NCI-H1417 treated with DMSO at 0.1 percent for 48 hours (cell line): ENCODE measurements around the gene BANP.
"Not testable (repeated sequence)": the region's sequence is repeated elsewhere in the genome, so short reads cannot be mapped to it uniquely, and the experiment has no call there.

Experiments used
- DNase-seq: peaks from one replicate; lab custom pipeline; 2025; lab: John Stamatoyannopoulos, UW

The BANP gene

GRCh38 chr16:87927195-87927562 lies 24.1 kb upstream of the BANP start:
- no peak for DNase-seq

GRCh38 chr16:87929986-87930385 lies 21.2 kb upstream of the BANP start:
- DNase-seq: no peak

DNA sequence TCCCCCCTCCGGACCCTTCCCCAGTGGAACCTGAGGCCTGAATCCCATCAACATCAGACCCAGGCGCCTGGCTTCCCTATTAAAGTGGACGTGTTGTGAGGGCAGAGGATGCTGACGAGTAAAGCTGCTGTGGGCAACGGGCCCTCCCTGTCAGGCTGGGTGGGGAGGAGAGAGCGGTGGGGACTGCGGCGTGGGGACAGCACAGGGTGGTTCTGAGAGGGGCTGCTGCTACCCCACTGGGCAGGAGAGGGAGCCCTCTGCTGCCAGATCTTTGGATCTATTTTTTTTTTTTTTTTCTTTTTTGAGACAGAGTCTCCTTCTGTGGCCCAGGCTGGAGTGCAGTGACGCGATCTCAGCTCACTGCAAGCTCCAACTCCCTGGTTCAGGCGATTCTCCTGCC lies 20.8 kb upstream of the BANP start:
- no peak for DNase-seq

- DNase-seq: no peak
Measured at GRCh38 chr16:87931504-87931903, 19.7 kb upstream of the BANP start.

GRCh38 chr16:87932475-87933139 lies 18.6 kb upstream of the BANP start:
- not testable (repeated sequence) for DNase-seq

- no peak for DNase-seq
Measured at GRCh38 chr16:87933140-87933495, 18.1 kb upstream of the BANP start.

- DNase-seq: not testable (repeated sequence)
Measured at GRCh38 chr16:87934752-87935425, 16.3 kb upstream of the BANP start.

GRCh38 chr16:87936016-87936374 lies 15.2 kb upstream of the BANP start:
- not testable (repeated sequence) for DNase-seq

DNA sequence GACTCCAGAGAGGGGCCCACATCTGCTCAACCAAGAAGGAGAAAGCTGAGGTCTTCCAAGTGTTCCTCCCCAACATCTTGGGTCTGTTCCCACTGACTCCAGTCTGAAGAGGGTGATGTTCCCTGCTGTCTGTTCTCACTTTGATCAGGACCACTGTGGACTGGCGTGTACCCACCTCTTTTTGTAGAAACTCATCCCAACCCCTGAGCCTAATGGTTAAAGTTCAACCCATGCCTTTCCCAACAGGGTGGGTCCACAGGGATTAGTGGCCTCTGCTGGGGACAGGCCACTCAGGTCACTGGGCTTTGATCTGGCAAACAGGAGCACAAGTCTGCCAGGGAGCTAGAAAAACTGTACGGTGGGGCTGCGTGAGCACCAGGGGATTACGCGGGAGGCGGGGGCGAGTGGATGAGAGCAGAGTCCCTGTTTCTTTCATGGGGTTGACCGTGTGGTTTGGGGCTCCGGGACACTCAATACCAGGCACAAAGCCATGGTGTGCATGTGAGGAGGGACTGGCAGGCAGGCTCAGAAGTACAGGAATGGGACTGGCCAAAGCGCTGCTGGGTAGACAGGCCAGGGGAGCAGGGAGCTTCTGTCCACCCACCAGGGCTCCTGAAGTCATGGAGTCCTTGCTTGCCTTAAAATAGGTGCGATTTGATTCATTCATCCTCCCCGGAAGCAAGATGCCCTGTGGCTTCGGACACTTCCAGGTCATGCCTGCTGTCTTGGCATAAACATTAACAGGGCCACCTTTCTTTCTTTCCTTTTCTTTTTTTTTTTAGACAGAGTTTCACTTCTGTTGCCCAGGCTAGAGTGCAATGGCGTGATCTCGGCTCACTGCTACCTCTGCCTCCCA lies 14.6 kb upstream of the BANP start, which contains the start of gene CA5A:
Gene CA5A (minus strand): TSS at position 155 of the 856 bp plus-strand sequence. CDS start 79 bp downstream, at position 76.
- DNase-seq: no peak

GRCh38 chr16:87937231-87937542 lies 14.0 kb upstream of the BANP start:
- not testable (repeated sequence) for DNase-seq

- DNase-seq: no peak
Measured at GRCh38 chr16:87938412-87938949, 12.8 kb upstream of the BANP start.

DNA sequence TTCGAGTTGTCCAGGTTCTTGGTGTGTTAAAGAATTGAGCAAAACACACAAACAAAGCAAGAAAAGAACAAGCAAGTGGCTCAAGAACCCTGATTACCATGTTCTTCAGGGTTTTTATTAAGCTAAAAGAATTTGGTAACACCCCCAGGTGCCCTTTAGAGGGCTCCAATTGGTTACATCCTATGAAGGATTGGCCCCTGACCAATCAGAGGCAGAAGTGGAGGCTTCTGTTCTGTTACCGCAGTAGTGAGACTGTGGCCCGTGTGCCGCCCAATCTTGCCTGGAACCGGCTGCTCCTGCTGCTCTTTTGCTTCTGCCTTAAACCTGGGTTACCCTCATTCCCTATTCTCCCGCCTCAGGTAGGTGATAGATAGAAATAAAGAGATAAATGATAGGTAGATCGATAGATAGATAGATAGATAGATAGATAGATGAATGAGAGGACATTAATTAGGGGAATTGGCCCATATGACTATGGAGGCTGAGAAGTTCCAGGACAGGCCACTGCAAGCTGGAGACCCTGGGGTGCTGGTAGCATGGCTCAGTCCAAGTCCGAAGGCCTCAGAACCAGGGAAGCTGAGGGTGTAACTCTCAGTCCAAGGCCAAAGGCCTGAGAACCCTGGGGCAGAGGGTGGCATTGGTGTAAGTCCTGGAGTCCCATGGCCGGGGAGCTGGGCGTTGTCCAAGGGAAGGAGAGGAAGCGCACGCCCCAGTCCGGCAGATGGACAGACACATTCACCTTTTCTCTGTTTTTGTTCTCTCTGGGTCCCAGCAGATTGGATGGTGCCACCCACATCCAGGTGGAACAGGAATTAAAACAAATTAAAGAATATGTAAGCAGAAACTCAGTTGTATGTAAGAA lies 11.4 kb upstream of the BANP start:
- DNase-seq: no peak

DNA sequence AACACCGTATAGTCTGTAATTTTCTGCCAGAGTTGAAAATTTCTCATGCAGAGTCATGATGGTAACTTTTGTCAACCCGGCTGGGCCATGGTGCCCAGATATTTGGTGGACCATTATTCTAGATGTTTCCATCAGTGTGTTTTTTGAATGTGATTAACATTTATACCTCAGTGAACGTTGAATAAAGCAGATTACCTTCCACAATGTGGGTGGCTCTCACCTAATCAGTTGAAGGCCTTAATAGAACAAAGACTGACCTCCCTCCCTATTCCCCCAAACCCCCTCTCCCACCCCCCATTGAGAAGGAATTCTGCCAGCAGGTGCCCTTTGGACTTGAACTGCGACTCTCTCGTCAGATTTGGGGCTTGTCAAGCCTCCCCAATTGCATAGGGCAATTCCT lies 8.6 kb upstream of the BANP start:
- DNase-seq: no peak

GRCh38 chr16:87945351-87946042 lies 5.7 kb upstream of the BANP start:
- peak; percentile 85 for DNase-seq

GRCh38 chr16:87946596-87947347 lies 4.5 kb upstream of the BANP start:
- no peak for DNase-seq

GRCh38 chr16:87947356-87948118 lies 3.7 kb upstream of the BANP start:
- DNase-seq: no peak

DNA sequence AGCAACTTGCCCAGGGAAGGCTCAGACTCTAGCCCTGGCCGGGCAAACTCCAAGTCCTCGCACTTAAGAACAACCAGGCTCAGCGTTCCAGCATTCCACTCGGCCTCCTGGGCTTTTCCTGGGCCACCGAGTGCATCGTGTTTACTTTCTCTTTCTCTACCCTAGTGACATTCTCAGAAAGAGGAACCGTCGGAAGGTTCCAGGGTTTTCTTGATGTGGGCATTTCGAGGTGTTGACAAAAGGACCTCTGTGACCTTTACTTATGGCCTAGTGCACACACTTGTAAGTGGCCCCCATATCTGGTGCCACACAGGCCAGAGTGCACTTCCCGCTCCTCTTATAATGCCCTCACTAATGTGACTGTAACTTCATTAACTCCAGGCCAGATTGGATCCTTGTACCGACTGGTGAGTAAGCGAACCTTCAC lies 3.1 kb upstream of the BANP start:
- DNase-seq: no peak

GRCh38 chr16:87948735-87949070 lies 2.5 kb upstream of the BANP start:
- no peak for DNase-seq

GRCh38 chr16:87949071-87949744 lies 2.0 kb upstream of the BANP start:
- no peak for DNase-seq
